PFSK-1 (cell line): Measurements from ENCODE around the gene ZEB2.

Experiments used
- POLR2AphosphoS5 ChIP-seq: IDR thresholded peaks from 2 replicates; pipeline ENCODE4 v1.6.1; 2012; ENCODE audit warnings: low read depth, mild to moderate bottlenecking, control low read depth, low read length, moderate library complexity
- SIN3A ChIP-seq: IDR thresholded peaks from 2 replicates; pipeline ENCODE4 v1.6.1; 2012; ENCODE audit warnings: mild to moderate bottlenecking, low read length, moderate library complexity, borderline replicate concordance; ENCODE audit not compliant: insufficient read depth
- TAF1 ChIP-seq: IDR thresholded peaks from 2 replicates; pipeline ENCODE4 v1.6.1; 2012; ENCODE audit warnings: low read length, control low read depth, borderline replicate concordance; ENCODE audit not compliant: insufficient read depth
- TF ChIP-seq, protein P1 (sequence below), 2 experiments: IDR thresholded peaks; 2 replicates each; pipeline versions ENCODE4 v1.6.1 to v1.8.0; 2011 to 2012; ENCODE audit warnings: low read depth in 2 of 2, low read length in 2 of 2, control low read depth in 1 of 2, inconsistent platforms in 1 of 2, mild to moderate bottlenecking in 1 of 2, moderate library complexity in 1 of 2; ENCODE audit not compliant: insufficient read depth in 1 of 2

DNA sequence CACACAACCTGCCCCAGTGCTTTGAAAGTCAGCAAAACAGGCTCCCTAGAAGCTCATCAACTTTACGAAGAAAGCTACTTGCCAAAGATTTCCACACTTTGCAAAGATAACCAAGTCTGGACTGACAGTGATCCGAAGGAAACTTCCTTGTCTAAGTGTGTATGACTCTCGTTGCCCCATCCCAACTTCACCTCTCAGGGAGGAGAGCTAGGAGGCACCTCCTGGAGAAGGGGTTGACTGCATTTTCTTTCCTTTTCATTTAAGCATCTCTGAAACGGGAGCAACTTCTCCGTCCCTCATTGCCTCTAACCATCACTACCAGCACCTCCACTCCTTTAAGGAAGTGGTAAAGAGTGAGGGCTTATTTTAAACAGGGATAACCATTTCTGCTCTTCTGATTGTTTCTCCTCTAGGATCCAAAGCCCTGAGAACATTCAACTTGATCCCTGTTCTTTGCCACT, 7.0 kb downstream of the ZEB2 start:
- TF ChIP-seq TAF1 (no peak), POLR2AphosphoS5 (no peak), SIN3A (peak; percentile 33; the same call in 1 of the 2 replicates)
- TF ChIP-seq, protein P1, sequence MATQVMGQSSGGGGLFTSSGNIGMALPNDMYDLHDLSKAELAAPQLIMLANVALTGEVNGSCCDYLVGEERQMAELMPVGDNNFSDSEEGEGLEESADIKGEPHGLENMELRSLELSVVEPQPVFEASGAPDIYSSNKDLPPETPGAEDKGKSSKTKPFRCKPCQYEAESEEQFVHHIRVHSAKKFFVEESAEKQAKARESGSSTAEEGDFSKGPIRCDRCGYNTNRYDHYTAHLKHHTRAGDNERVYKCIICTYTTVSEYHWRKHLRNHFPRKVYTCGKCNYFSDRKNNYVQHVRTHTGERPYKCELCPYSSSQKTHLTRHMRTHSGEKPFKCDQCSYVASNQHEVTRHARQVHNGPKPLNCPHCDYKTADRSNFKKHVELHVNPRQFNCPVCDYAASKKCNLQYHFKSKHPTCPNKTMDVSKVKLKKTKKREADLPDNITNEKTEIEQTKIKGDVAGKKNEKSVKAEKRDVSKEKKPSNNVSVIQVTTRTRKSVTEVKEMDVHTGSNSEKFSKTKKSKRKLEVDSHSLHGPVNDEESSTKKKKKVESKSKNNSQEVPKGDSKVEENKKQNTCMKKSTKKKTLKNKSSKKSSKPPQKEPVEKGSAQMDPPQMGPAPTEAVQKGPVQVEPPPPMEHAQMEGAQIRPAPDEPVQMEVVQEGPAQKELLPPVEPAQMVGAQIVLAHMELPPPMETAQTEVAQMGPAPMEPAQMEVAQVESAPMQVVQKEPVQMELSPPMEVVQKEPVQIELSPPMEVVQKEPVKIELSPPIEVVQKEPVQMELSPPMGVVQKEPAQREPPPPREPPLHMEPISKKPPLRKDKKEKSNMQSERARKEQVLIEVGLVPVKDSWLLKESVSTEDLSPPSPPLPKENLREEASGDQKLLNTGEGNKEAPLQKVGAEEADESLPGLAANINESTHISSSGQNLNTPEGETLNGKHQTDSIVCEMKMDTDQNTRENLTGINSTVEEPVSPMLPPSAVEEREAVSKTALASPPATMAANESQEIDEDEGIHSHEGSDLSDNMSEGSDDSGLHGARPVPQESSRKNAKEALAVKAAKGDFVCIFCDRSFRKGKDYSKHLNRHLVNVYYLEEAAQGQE (IDR thresholded peaks at IDR 0.05; ENCODE audit: insufficient read depth in 1 of 2, low read depth in 2 of 2, low read length in 2 of 2): no peak
